Hepatocyte (in vitro differentiated cells): ENCODE measurements around the gene GEMIN2. TPM values are rescaled to one million over a fixed set of nuclear protein-coding genes. Genes with fewer than 3 reads are reported as not detected.

Experiments used
- DNase-seq: peaks from one replicate; pipeline ENCODE4 v3.0.0-alpha.2; 2016; ENCODE audit warnings: low spot score
- H2AFZ ChIP-seq: fragments of 200-600 bp; sonication (generic); 2 replicates; pipeline ENCODE4 v1.6.0; 2016; ENCODE audit warnings: antibody characterized with exemption, mild to moderate bottlenecking
- H3K27ac ChIP-seq: fragments of 200-600 bp; sonication (generic); 2 replicates; pipeline ENCODE4 v1.5.1; 2016; ENCODE audit warnings: mild to moderate bottlenecking
- H3K27me3 ChIP-seq: fragments of 200-600 bp; sonication (generic); 2 replicates; pipeline ENCODE4 v1.6.1; 2016
- H3K36me3 ChIP-seq: fragments of 200-600 bp; sonication (generic); replicated peaks from 2 replicates; pipeline ENCODE4 v1.5.1; 2016; ENCODE audit warnings: low read depth; ENCODE audit not compliant: insufficient read depth
- H3K4me1 ChIP-seq: fragments of 200-600 bp; sonication (generic); 2 replicates; pipeline ENCODE4 v1.5.1; 2016; ENCODE audit warnings: mild to moderate bottlenecking, moderate library complexity; ENCODE audit not compliant: insufficient read depth
- H3K4me2 ChIP-seq: fragments of 200-600 bp; sonication (generic); 2 replicates; pipeline ENCODE4 v1.6.0; 2016
- H3K4me3 ChIP-seq: fragments of 200-600 bp; sonication (generic); 2 replicates; pipeline ENCODE4 v1.5.1; 2016; ENCODE audit warnings: mild to moderate bottlenecking
- H3K79me2 ChIP-seq: fragments of 200-600 bp; sonication (generic); 2 replicates; pipeline ENCODE4 v1.6.0; 2017; ENCODE audit warnings: mild to moderate bottlenecking
- H3K9me2 ChIP-seq: fragments of 200-600 bp; sonication (generic); replicated peaks from 2 replicates; pipeline ENCODE4 v1.6.0; 2017; ENCODE audit warnings: mild to moderate bottlenecking; ENCODE audit not compliant: insufficient read depth
- H3K9me3 ChIP-seq: fragments of 200-600 bp; sonication (generic); 2 replicates; pipeline ENCODE4 v1.5.1; 2016; ENCODE audit warnings: low read depth, mild to moderate bottlenecking
- H4K20me1 ChIP-seq: fragments of 200-600 bp; sonication (generic); 2 replicates; pipeline ENCODE4 v1.6.0; 2016; ENCODE audit warnings: mild to moderate bottlenecking; ENCODE audit not compliant: insufficient read depth, poor library complexity, severe bottlenecking
- CTCF ChIP-seq: fragments of 200-600 bp; sonication (generic); IDR thresholded peaks from 2 replicates; pipeline ENCODE4 v1.5.1; 2016; ENCODE audit warnings: antibody characterized with exemption, mild to moderate bottlenecking; ENCODE audit not compliant: poor library complexity
- EZH2 ChIP-seq: fragments of 200-600 bp; sonication (generic); IDR thresholded peaks from 2 replicates; pipeline ENCODE4 v1.6.1; 2016; ENCODE audit warnings: antibody characterized with exemption, mild to moderate bottlenecking, borderline replicate concordance
- EZH2phosphoT487 ChIP-seq: fragments of 200-600 bp; sonication (generic); IDR thresholded peaks from one replicate; pipeline ENCODE4 v1.6.1; 2018; ENCODE audit warnings: antibody characterized with exemption, mild to moderate bottlenecking, low read depth, moderate library complexity; ENCODE audit not compliant: unreplicated experiment, severe bottlenecking
- WGBS: methylation state at CpG from one replicate; pipeline ENCODE4 v1.1.6; 2016; ENCODE audit warnings: low lambda C conversion rate; ENCODE audit errors: missing lambda C conversion rate; 5-methylcytosine and 5-hydroxymethylcytosine counted together
- polyA plus RNA-seq: library from polyadenylated mRNA; unstranded; fragments of >200 nt; fragmentation: Nextera tagmentation; extraction: Ambion mirVana; gene quantifications from 2 replicates; pipeline ENCODE4 v1.2.1, GENCODE V29; 2016
- total RNA-seq: library from RNA; depleted of rRNA; stranded (reverse); fragments of >200 nt; gene quantifications from 2 replicates; pipeline ENCODE4 v1.2.3, GENCODE V29; 2014

The GEMIN2 gene
- total and polyA plus RNA-seq, 2 experiments from 2014 or later, result 12.4 to 28.3 TPM

GRCh38 chr14:39176263-39177167, 62.4 kb downstream of the GEMIN2 start:
- Histone ChIP-seq H4K20me1 (peaks cover 26% of the 10 kb centered on the region), H3K27me3 (no peaks in the 10 kb centered on the region), H3K4me1 (peaks cover 10% of the 10 kb centered on the region), H2AFZ (no peak overlapping the region), H3K9me3 (no peaks in the 10 kb centered on the region), H3K27ac (peak overlapping the region; percentile 94), H3K9me2 (no peaks in the 10 kb centered on the region), H3K79me2 (peaks cover 56% of the 10 kb centered on the region), H3K4me2 (peak overlapping the region; percentile 86), H3K36me3 (peaks cover 18% of the 10 kb centered on the region), H3K4me3 (peak overlapping the region; percentile 89)
- no peak for DNase-seq
- TF ChIP-seq EZH2, result no peak
- no peak for TF ChIP-seq EZH2phosphoT487
- TF ChIP-seq CTCF, result no peak
- 78% methylated on average over 5 of the region's 5 CpGs for WGBS

- H3K27ac ChIP-seq, result no peak overlapping the region
- DNase-seq, result no peak
- peaks cover 26% of the 10 kb centered on the region for H4K20me1 ChIP-seq
- H3K79me2 ChIP-seq, result peaks cover 56% of the 10 kb centered on the region
- TF ChIP-seq EZH2 (no peak), CTCF (no peak), EZH2phosphoT487 (no peak)
- H3K4me2 ChIP-seq, result peak overlapping the region; percentile 86
- no peak overlapping the region for H3K4me3 ChIP-seq
- no peak overlapping the region for H2AFZ ChIP-seq
- no peaks in the 10 kb centered on the region for H3K27me3 ChIP-seq
- H3K36me3 ChIP-seq, result peaks cover 18% of the 10 kb centered on the region
- 94% methylated on average over 9 of the region's 9 CpGs for WGBS
- H3K9me2 ChIP-seq, result no peaks in the 10 kb centered on the region
- no peaks in the 10 kb centered on the region for H3K9me3 ChIP-seq
- H3K4me1 ChIP-seq, result peaks cover 10% of the 10 kb centered on the region
Observed at GRCh38 chr14:39177168-39177545, 63.0 kb downstream of the GEMIN2 start.

GRCh38 chr14:39179042-39179441, 64.9 kb downstream of the GEMIN2 start:
- peaks cover 10% of the 10 kb centered on the region for H3K4me1 ChIP-seq

More at GRCh38 chr14:39179042-39179441, 64.9 kb downstream of the GEMIN2 start:
- TF ChIP-seq EZH2phosphoT487 (no peak), EZH2 (no peak), CTCF (no peak)
- no peak for DNase-seq
- 98% methylated on average over 6 of the region's 6 CpGs for WGBS
- H3K9me2 ChIP-seq, result no peaks in the 10 kb centered on the region
- no peaks in the 10 kb centered on the region for H3K9me3 ChIP-seq
- H3K4me2 ChIP-seq, result no peak overlapping the region
- H3K79me2 ChIP-seq, result peaks cover 56% of the 10 kb centered on the region
- H2AFZ ChIP-seq, result no peak overlapping the region
- no peak overlapping the region for H3K4me3 ChIP-seq
- no peaks in the 10 kb centered on the region for H3K27me3 ChIP-seq
- peaks cover 18% of the 10 kb centered on the region for H3K36me3 ChIP-seq
- no peak overlapping the region for H3K27ac ChIP-seq
- H4K20me1 ChIP-seq, result peaks cover 26% of the 10 kb centered on the region
